ENCODE measurements around the gene DNAJB2. TPM values are rescaled to one million over a fixed set of nuclear protein-coding genes. Genes with fewer than 3 reads are reported as not detected.

DNAJB2 gene
- total RNA-seq, 4 donors from 2014 or later, result 45.3 to 76.1 (median 54.9) TPM

- Histone ChIP-seq H3K27ac (no peak overlapping the region), H3K4me1 (no peaks in the 10 kb centered on the region), H3K9me3 (peaks cover 0 to 20% (median 0%) of the 10 kb centered on the region in 3 donors), H3K27me3 (peaks cover 68% of the 10 kb centered on the region), H3K4me3 (no peak overlapping the region), H3K36me3 (no peaks in the 10 kb centered on the region)
- TF ChIP-seq CTCF (IDR thresholded peaks at IDR 0.05) (no peak), EP300 (IDR thresholded peaks at IDR 0.05) (no peak), POLR2AphosphoS5 (IDR thresholded peaks at IDR 0.05) (no peak), POLR2A (IDR thresholded peaks at IDR 0.05) (no peak)
- ATAC-seq, result no peak
- WGBS, 2 donors (ENCODE audit: low coverage in 1 of 2), result 40 to 60% methylated on average over 4 of the region's 5 CpGs
These were observed 56.2 kb downstream of the DNAJB2 start for GRCh38 chr2:219335373-219335786.

Small RNAs within 50 kb of the gene (small RNA-seq; reads per million reads assigned to genes)
- 0 to 1.4 (median 0.06) reads per million in 4 donors for gene MIR153-1

Other genes with a start within 250 kb of the DNAJB2 start
- gene CFAP65, start 237.8 kb upstream of the DNAJB2 start, total RNA-seq, result not detected
- gene IHH, start 218.4 kb upstream of the DNAJB2 start, total RNA-seq, result under 1 TPM in 1 of 4 donors, not detected in 3; 0.23 TPM
- 10 to 100 TPM; 12.8 to 25.5 (median 17.4) TPM for gene NHEJ1, start 118.6 kb upstream of the DNAJB2 start, total RNA-seq
- gene SLC23A3, start 109.3 kb upstream of the DNAJB2 start, total RNA-seq, result 1 to 10 TPM in 1 of 4 donors, under 1 TPM in 2, not detected in 1; 0.23 to 1.1 (median 0.27) TPM
- gene CNPPD1, start 102.4 kb upstream of the DNAJB2 start, total RNA-seq, result 10 to 100 TPM; 50.6 to 82.0 (median 66.0) TPM
- 10 to 100 TPM; 49.8 to 63.7 (median 57.6) TPM for gene RETREG2, start 101.1 kb upstream of the DNAJB2 start, total RNA-seq
- 10 to 100 TPM; 34.7 to 44.5 (median 37.6) TPM for gene ZFAND2B, start 72.6 kb upstream of the DNAJB2 start, total RNA-seq
- 10 to 100 TPM; 11.4 to 19.6 (median 16.8) TPM for gene ABCB6, start 60.4 kb upstream of the DNAJB2 start, total RNA-seq
- 10 to 100 TPM; 39.8 to 82.6 (median 47.0) TPM for gene ATG9A, start 49.7 kb upstream of the DNAJB2 start, total RNA-seq
- 10 to 100 TPM; 24.3 to 48.4 (median 25.1) TPM for gene ANKZF1, start 49.6 kb upstream of the DNAJB2 start, total RNA-seq
- gene GLB1L, start 33.9 kb upstream of the DNAJB2 start, total RNA-seq, result 1 to 10 TPM; 5.9 to 9.7 (median 6.6) TPM
- 10 to 100 TPM; 10.2 to 14.0 (median 11.6) TPM for gene STK16, start 33.9 kb upstream of the DNAJB2 start, total RNA-seq
- not detected for gene TUBA4B, start 26.1 kb upstream of the DNAJB2 start, total RNA-seq
- gene TUBA4A, start 25.4 kb upstream of the DNAJB2 start, total RNA-seq, result 10 to 100 TPM; 33.2 to 89.3 (median 56.2) TPM
- 1 to 10 TPM in 2 of 4 donors, under 1 TPM in 1, not detected in 1; 0.58 to 3.0 (median 1.9) TPM for gene PTPRN, start 30.0 kb downstream of the DNAJB2 start, total RNA-seq
- not detected for gene RESP18, start 53.4 kb downstream of the DNAJB2 start, total RNA-seq
- gene DNPEP, start 108.5 kb downstream of the DNAJB2 start, total RNA-seq, result 10 to 100 TPM; 37.8 to 76.9 (median 59.2) TPM
- over 10,000 TPM; 10,852 to 31,720 (median 15,007) TPM for gene DES, start 139.0 kb downstream of the DNAJB2 start, total RNA-seq
- 100 to 1,000 TPM in 3 of 4 donors, 10 to 100 TPM in 1; 90.2 to 307 (median 214) TPM for gene SPEG, start 155.5 kb downstream of the DNAJB2 start, total RNA-seq
- gene GMPPA, start 219.5 kb downstream of the DNAJB2 start, total RNA-seq, result 10 to 100 TPM; 11.3 to 26.4 (median 14.2) TPM
- under 1 TPM in 1 of 4 donors, not detected in 3; 0.16 TPM for gene ASIC4, start 235.1 kb downstream of the DNAJB2 start, total RNA-seq

Measured in gastroesophageal sphincter (tissue), 4 donors.